ENCODE results near the gene COL26A1.
"Not testable (repeated sequence)": the region's sequence is repeated elsewhere in the genome, so short reads cannot be mapped to it uniquely, and the experiment has no call there.

GRCh38 chr7:101434155-101434554, 71.5 kb downstream of the COL26A1 start:
- TF ChIP-seq CTCF, POLR2A (IDR thresholded peaks at IDR 0.05): not testable (repeated sequence)
